Measurements from ENCODE around the gene CERT1.
"Not testable (repeated sequence)": the region's sequence is repeated elsewhere in the genome, so short reads cannot be mapped to it uniquely, and the experiment has no call there.

Gene CERT1

GRCh38 chr5:75351139-75351926 lies 160.1 kb downstream of the CERT1 start:
- no peak for DNase-seq (ENCODE audit: low read depth in 2 of 2)

- DNase-seq (ENCODE audit: low read depth in 2 of 2) = no peak
These were observed 161.8 kb downstream of the CERT1 start for GRCh38 chr5:75349663-75350062.

GRCh38 chr5:75348241-75348640 lies 163.2 kb downstream of the CERT1 start:
- DNase-seq (ENCODE audit: low read depth in 2 of 2) = no peak

- no peak for DNase-seq (ENCODE audit: low read depth in 2 of 2)
These were observed 168.6 kb downstream of the CERT1 start for GRCh38 chr5:75342836-75343235.

- DNase-seq (ENCODE audit: low read depth in 2 of 2) = no peak
These were observed 169.5 kb downstream of the CERT1 start for GRCh38 chr5:75341934-75342333.

GRCh38 chr5:75340714-75341478 lies 170.5 kb downstream of the CERT1 start:
- DNase-seq (ENCODE audit: low read depth in 2 of 2) = peak in 1 of 2 experiments; percentile 9

- no peak for DNase-seq (ENCODE audit: low read depth in 2 of 2)
These were observed 173.0 kb downstream of the CERT1 start for GRCh38 chr5:75338408-75338807.

GRCh38 chr5:75337366-75338021 lies 173.9 kb downstream of the CERT1 start:
- DNase-seq (ENCODE audit: low read depth in 2 of 2) = no peak

- DNase-seq (ENCODE audit: low read depth in 2 of 2) = peak; percentile 98 to 99
These were observed 174.7 kb downstream of the CERT1 start, which contains the start of gene HMGCR for GRCh38 chr5:75336615-75337336. Gene HMGCR (plus strand): TSS chr5:75337220. CDS start chr5:75342606, 5,386 bp downstream.

- peak; percentile 61 to 64 for DNase-seq (ENCODE audit: low read depth in 2 of 2)
These were observed 175.3 kb downstream of the CERT1 start for GRCh38 chr5:75335952-75336614.

- DNase-seq (ENCODE audit: low read depth in 2 of 2) = no peak
These were observed 175.9 kb downstream of the CERT1 start for GRCh38 chr5:75335486-75335885.

- not testable (repeated sequence) for DNase-seq (ENCODE audit: low read depth in 2 of 2)
These were observed 177.0 kb downstream of the CERT1 start for GRCh38 chr5:75334413-75334812.

GRCh38 chr5:75333759-75334158 lies 177.7 kb downstream of the CERT1 start:
- not testable (repeated sequence) for DNase-seq (ENCODE audit: low read depth in 2 of 2)

GRCh38 chr5:75331095-75332090 lies 180.0 kb downstream of the CERT1 start:
- DNase-seq (ENCODE audit: low read depth in 2 of 2) = no peak

GRCh38 chr5:75330404-75330803 lies 181.0 kb downstream of the CERT1 start:
- no peak for DNase-seq (ENCODE audit: low read depth in 2 of 2)

Measured in fibroblast of skin of left quadriceps (primary cell).